Central memory CD8-positive, alpha-beta T cell (primary cell): ENCODE results near the gene GABRR3.

ENCODE experiments used
- ATAC-seq: fragments of 150-1000 bp; cut with Tn5 transposase; replicated peaks from 2 replicates; pipeline ENCODE4 v1.10.0; 2022; ENCODE audit warnings: mild to moderate bottlenecking, moderate FRiP score, moderate number of reproducible peaks; ENCODE audit not compliant: poor library complexity, severe bottlenecking; ENCODE audit errors: extremely low read depth
- DNase-seq, 2 donors: peaks; one replicate each; pipeline ENCODE4 v3.0.0; 2021; ENCODE audit warnings: low spot score in 2 of 2
- H3K27ac Mint-ChIP-seq: one replicate; pipeline ENCODE4 v1.8.0; 2022; ENCODE audit warnings: low read depth, mild to moderate bottlenecking, moderate library complexity, mixed read lengths
- H3K27me3 Mint-ChIP-seq: one replicate; pipeline ENCODE4 v1.8.0; 2022; ENCODE audit warnings: mixed read lengths
- H3K36me3 Mint-ChIP-seq: one replicate; pipeline ENCODE4 v1.8.0; 2022; ENCODE audit warnings: mild to moderate bottlenecking, moderate library complexity, mixed read lengths; ENCODE audit not compliant: insufficient read depth
- H3K4me1 Mint-ChIP-seq: one replicate; pipeline ENCODE4 v1.8.0; 2022; ENCODE audit warnings: mixed read lengths
- H3K4me3 Mint-ChIP-seq: one replicate; pipeline ENCODE4 v1.8.0; 2022; ENCODE audit warnings: mild to moderate bottlenecking, moderate library complexity, mixed read lengths
- H3K9me3 Mint-ChIP-seq: one replicate; pipeline ENCODE4 v1.8.0; 2022; ENCODE audit warnings: mixed read lengths

The GABRR3 gene

DNA sequence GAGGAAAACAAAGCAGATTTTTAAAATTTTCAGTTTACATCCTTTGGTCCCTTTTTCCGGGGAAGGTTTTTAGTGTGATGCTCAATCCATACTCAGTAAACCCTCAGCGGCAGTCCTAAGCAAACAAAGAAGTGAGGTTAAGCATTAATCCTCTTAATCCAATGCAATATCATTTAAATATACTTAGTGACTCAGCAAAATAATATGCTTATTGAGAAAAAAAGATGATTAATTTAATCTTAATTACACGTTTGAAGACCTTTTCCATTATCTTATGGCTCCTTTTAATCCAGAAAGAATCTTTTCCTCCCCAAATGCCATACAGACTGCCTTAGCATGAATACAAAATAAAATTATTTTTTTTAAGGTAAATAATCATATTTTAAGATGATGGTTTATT, at the start of gene GABRR3:
GABRR3 (minus strand) TSS at position 108 of the 400 bp plus-strand sequence. CDS start 328 bp downstream, outside the sequence.
- H3K4me1 Mint-ChIP-seq: peaks cover 5% of the 10 kb centered on the region
- H3K27me3 Mint-ChIP-seq: peaks cover 44% of the 10 kb centered on the region
- no peaks in the 10 kb centered on the region for H3K9me3 Mint-ChIP-seq
- no peak within 1 kb of the TSS for H3K4me3 Mint-ChIP-seq
- no peaks in the 10 kb centered on the region for H3K36me3 Mint-ChIP-seq
- DNase-seq: no peak
- H3K27ac Mint-ChIP-seq: no peak within 1 kb of the TSS
- no peak for ATAC-seq

DNA sequence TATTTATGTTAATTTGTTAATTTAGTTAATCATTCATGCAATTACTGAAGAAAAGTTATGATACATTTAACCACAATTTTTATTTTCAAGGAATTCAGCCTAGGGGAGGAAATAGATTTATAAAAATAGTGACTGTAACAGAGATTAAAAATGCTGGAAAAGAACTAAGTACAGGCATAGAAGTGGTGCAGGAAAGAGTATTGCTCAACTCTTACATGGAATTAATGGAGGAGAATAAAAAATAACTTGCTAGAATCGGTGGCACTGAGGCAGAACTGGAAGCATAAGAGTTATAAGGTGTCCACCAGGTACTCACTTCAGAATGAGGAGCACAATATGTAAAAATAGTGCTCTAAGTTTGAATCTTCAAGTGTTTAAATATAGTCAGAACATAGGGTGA, 38.4 kb upstream of the GABRR3 start:
- no peak overlapping the region for H3K27ac Mint-ChIP-seq
- ATAC-seq: no peak
- H3K27me3 Mint-ChIP-seq: peaks cover 51% of the 10 kb centered on the region
- no peak overlapping the region for H3K4me3 Mint-ChIP-seq
- no peak for DNase-seq
- no peaks in the 10 kb centered on the region for H3K36me3 Mint-ChIP-seq
- H3K9me3 Mint-ChIP-seq: no peaks in the 10 kb centered on the region
- H3K4me1 Mint-ChIP-seq: no peaks in the 10 kb centered on the region

DNA sequence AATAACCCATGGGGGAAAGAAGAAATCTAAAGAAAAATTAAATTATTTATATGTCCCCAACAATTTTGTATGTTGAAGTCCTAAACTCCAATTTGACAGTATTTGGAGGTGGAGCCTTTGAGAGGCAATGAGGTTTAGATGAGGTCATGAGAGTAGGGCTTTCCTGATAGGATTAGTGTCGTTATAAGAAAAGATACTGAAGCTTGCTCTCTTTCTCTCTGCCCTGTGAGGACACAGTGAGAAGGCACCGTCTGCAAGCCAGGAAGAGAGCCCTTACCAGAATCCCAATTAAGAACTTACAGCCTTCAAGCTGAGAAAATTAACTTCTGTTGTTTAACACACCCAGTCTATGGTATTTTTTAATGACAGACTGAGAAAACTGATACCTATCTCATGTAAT, 35.7 kb upstream of the GABRR3 start:
- DNase-seq: no peak
- H3K4me1 Mint-ChIP-seq: no peaks in the 10 kb centered on the region
- H3K27me3 Mint-ChIP-seq: peaks cover 45% of the 10 kb centered on the region
- no peak overlapping the region for H3K27ac Mint-ChIP-seq
- ATAC-seq: no peak
- no peaks in the 10 kb centered on the region for H3K36me3 Mint-ChIP-seq
- no peak overlapping the region for H3K4me3 Mint-ChIP-seq
- H3K9me3 Mint-ChIP-seq: no peaks in the 10 kb centered on the region

GRCh38 chr3:98068824-98069223, 33.7 kb upstream of the GABRR3 start:
- H3K27me3 Mint-ChIP-seq: peaks cover 49% of the 10 kb centered on the region
- DNase-seq (no peak), ATAC-seq (no peak)
- H3K27ac Mint-ChIP-seq: no peak overlapping the region
- no peak overlapping the region for H3K4me3 Mint-ChIP-seq
- no peaks in the 10 kb centered on the region for H3K36me3 Mint-ChIP-seq
- H3K4me1 Mint-ChIP-seq: no peaks in the 10 kb centered on the region
- no peaks in the 10 kb centered on the region for H3K9me3 Mint-ChIP-seq

GRCh38 chr3:98058244-98058960, 23.3 kb upstream of the GABRR3 start:
- no peaks in the 10 kb centered on the region for H3K9me3 Mint-ChIP-seq
- H3K4me1 Mint-ChIP-seq: no peaks in the 10 kb centered on the region
- no peak for DNase-seq
- H3K27ac Mint-ChIP-seq: no peak overlapping the region
- no peaks in the 10 kb centered on the region for H3K36me3 Mint-ChIP-seq
- no peak overlapping the region for H3K4me3 Mint-ChIP-seq
- ATAC-seq: no peak
- peaks cover 12% of the 10 kb centered on the region for H3K27me3 Mint-ChIP-seq

GRCh38 chr3:98057631-98058030, 22.5 kb upstream of the GABRR3 start:
- Mint-ChIP-seq H3K9me3 (no peaks in the 10 kb centered on the region), H3K27me3 (peaks cover 12% of the 10 kb centered on the region), H3K27ac (no peak overlapping the region), H3K4me3 (no peak overlapping the region), H3K4me1 (no peaks in the 10 kb centered on the region), H3K36me3 (no peaks in the 10 kb centered on the region)
- DNase-seq (no peak), ATAC-seq (no peak)

- H3K4me3 Mint-ChIP-seq: no peak overlapping the region
- H3K4me1 Mint-ChIP-seq: no peaks in the 10 kb centered on the region
- peaks cover 12% of the 10 kb centered on the region for H3K27me3 Mint-ChIP-seq
- no peak for ATAC-seq
- no peaks in the 10 kb centered on the region for H3K36me3 Mint-ChIP-seq
- no peak for DNase-seq
- no peaks in the 10 kb centered on the region for H3K9me3 Mint-ChIP-seq
- no peak overlapping the region for H3K27ac Mint-ChIP-seq
Measured at GRCh38 chr3:98056035-98056434, 20.9 kb upstream of the GABRR3 start.

- peaks cover 48% of the 10 kb centered on the region for H3K27me3 Mint-ChIP-seq
- no peaks in the 10 kb centered on the region for H3K36me3 Mint-ChIP-seq
- no peak for ATAC-seq
- H3K4me1 Mint-ChIP-seq: no peaks in the 10 kb centered on the region
- H3K27ac Mint-ChIP-seq: no peak overlapping the region
- no peaks in the 10 kb centered on the region for H3K9me3 Mint-ChIP-seq
- no peak overlapping the region for H3K4me3 Mint-ChIP-seq
- no peak for DNase-seq
Measured at GRCh38 chr3:98049271-98049670, 14.2 kb upstream of the GABRR3 start.

- no peaks in the 10 kb centered on the region for H3K4me1 Mint-ChIP-seq
- no peaks in the 10 kb centered on the region for H3K9me3 Mint-ChIP-seq
- no peak for ATAC-seq
- no peak for DNase-seq
- no peak overlapping the region for H3K27ac Mint-ChIP-seq
- H3K36me3 Mint-ChIP-seq: no peaks in the 10 kb centered on the region
- H3K4me3 Mint-ChIP-seq: no peak overlapping the region
- peaks cover 55% of the 10 kb centered on the region for H3K27me3 Mint-ChIP-seq
Measured at GRCh38 chr3:98048586-98048985, 13.5 kb upstream of the GABRR3 start.

- Mint-ChIP-seq H3K4me3 (no peak overlapping the region), H3K36me3 (no peaks in the 10 kb centered on the region), H3K27me3 (peaks cover 68% of the 10 kb centered on the region), H3K27ac (no peak overlapping the region), H3K4me1 (peaks cover 5% of the 10 kb centered on the region), H3K9me3 (peaks cover 7% of the 10 kb centered on the region)
- DNase-seq (no peak), ATAC-seq (no peak)
Measured at GRCh38 chr3:98041350-98041749, 6.2 kb upstream of the GABRR3 start.

GRCh38 chr3:98039322-98040024, 4.4 kb upstream of the GABRR3 start:
- ATAC-seq: peak; percentile 95
- Mint-ChIP-seq H3K27ac (peak overlapping the region; percentile 14), H3K4me3 (peak overlapping the region; percentile 57)

DNA sequence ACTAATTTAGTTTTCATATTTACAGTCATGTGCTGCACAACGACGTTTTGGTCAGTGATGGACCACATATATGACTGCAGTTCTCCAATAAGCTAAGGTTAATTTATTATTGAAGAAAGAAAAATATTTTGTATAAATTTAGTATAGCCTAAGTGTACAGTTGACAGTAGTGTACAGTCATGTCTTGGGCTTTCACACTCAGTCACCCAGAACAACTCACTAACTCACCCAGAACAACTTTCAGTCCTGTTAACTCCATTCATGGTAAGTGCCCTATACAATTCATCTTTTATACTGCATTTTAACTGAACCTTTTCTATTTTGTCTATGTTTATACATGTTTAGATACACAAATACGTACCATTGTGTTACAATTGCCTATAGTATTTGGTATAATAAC, 3.8 kb upstream of the GABRR3 start:
- Mint-ChIP-seq H3K4me1 (peaks cover 5% of the 10 kb centered on the region), H3K4me3 (no peak overlapping the region), H3K9me3 (peaks cover 7% of the 10 kb centered on the region), H3K27ac (peak overlapping the region; percentile 14), H3K36me3 (no peaks in the 10 kb centered on the region), H3K27me3 (peaks cover 61% of the 10 kb centered on the region)
- no peak for ATAC-seq
- no peak for DNase-seq

More at GRCh38 chr3:98039322-98040024, 4.4 kb upstream of the GABRR3 start:
- Mint-ChIP-seq H3K4me1 (peaks cover 5% of the 10 kb centered on the region), H3K9me3 (peaks cover 7% of the 10 kb centered on the region), H3K36me3 (no peaks in the 10 kb centered on the region), H3K27me3 (peaks cover 61% of the 10 kb centered on the region)
- peak; percentile 65 to 71 for DNase-seq

DNA sequence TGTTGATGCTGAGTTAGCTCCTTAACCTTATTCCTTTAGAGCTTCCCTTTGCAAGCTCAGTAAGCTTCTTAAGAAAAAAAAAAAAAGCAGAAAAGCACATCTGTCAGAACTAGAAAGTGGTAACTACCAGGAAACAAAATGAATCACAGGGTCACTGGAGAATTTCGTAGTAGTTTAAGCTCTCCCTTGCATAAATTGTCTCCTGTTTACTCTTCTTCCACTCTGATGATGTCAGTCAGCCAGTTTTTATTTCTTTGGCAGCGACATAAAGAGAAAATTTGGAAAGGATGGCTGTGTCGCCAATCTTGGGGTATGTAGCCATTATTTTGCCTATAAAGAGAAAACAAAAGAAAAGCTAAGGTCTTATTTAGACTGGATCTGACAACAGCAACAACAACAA, 3.2 kb upstream of the GABRR3 start:
- ATAC-seq (no peak), DNase-seq (no peak)
- Mint-ChIP-seq H3K27me3 (peaks cover 61% of the 10 kb centered on the region), H3K4me1 (peaks cover 5% of the 10 kb centered on the region), H3K27ac (peak overlapping the region; percentile 13), H3K9me3 (peaks cover 7% of the 10 kb centered on the region), H3K4me3 (no peak overlapping the region), H3K36me3 (no peaks in the 10 kb centered on the region)
